IMR-90 (cell line): ENCODE measurements around the gene ZNF563. TPM values are rescaled to one million over a fixed set of nuclear protein-coding genes. Genes with fewer than 3 reads are reported as not detected.
A peak's percentile ranks its signal among the peaks of the same experiment; 100 is the strongest.

Experiments
- ATAC-seq: fragments of 200-7000 bp; cut with Tn5 transposase; 2 replicates; pipeline ENCODE4 v1.9.1; 2020; ENCODE audit warnings: low read depth, mild to moderate bottlenecking, moderate library complexity
- BruUV-seq: library from RNA; stranded (reverse); fragments of 400-500 nt; replicated peaks from 2 replicates; lab custom pipeline; 2021; lab: Mats Ljungman, UMichigan
- CTCF ChIA-PET: fragments of 300-600 bp; formaldehyde crosslinking; extraction: SDS; loops from one replicate; lab custom pipeline; 2021; ENCODE audit warnings: antibody characterized with exemption; lab: Yijun Ruan, JAX
- POLR2A ChIA-PET: fragments of 300-600 bp; sonication (Branson Sonifier 250); formaldehyde crosslinking; loops from one replicate; lab custom pipeline; 2022; ENCODE audit warnings: antibody characterized with exemption; ENCODE audit not compliant: unreplicated experiment; lab: Charles Lee
- DNase-seq: peaks from one replicate; pipeline ENCODE4 v3.0.0; 2013
- H2AFZ ChIP-seq: replicated peaks from 2 replicates; pipeline ENCODE3; 2013; ENCODE audit warnings: low read length, mild to moderate bottlenecking; ENCODE audit not compliant: poor library complexity
- H2AK5ac ChIP-seq: 2 replicates; pipeline ENCODE4 v1.6.1; 2013; ENCODE audit warnings: low read depth, low read length, inconsistent platforms
- H2AK9ac ChIP-seq: replicated peaks from 2 replicates; pipeline ENCODE3; 2013; ENCODE audit warnings: mild to moderate bottlenecking, low read depth, low read length, moderate library complexity; ENCODE audit not compliant: poor library complexity
- H2BK120ac ChIP-seq: 2 replicates; pipeline ENCODE4 v1.6.1; 2013; ENCODE audit warnings: low read depth, low read length, inconsistent platforms
- H2BK15ac ChIP-seq: 3 replicates; pipeline ENCODE4 v1.6.1; 2013; ENCODE audit warnings: low read depth, low read length, inconsistent platforms
- H2BK20ac ChIP-seq: 2 replicates; pipeline ENCODE4 v1.6.1; 2013; ENCODE audit warnings: low read depth, mild to moderate bottlenecking, inconsistent platforms, low read length, moderate library complexity
- H2BK5ac ChIP-seq: 2 replicates; pipeline ENCODE4 v1.6.1; 2013; ENCODE audit warnings: mild to moderate bottlenecking, low read depth, low read length, inconsistent platforms; ENCODE audit not compliant: poor library complexity, severe bottlenecking
- H3K14ac ChIP-seq: replicated peaks from 2 replicates; pipeline ENCODE4 v1.6.1; 2013; ENCODE audit warnings: low read depth, low read length, inconsistent platforms
- H3K18ac ChIP-seq: 2 replicates; pipeline ENCODE4 v1.6.1; 2013; ENCODE audit warnings: low read depth, low read length, control low read depth
- H3K23ac ChIP-seq: 2 replicates; pipeline ENCODE4 v1.6.1; 2013; ENCODE audit warnings: low read depth, low read length, inconsistent platforms
- H3K27ac ChIP-seq: 2 replicates; pipeline ENCODE4 v1.5.1; 2013; ENCODE audit warnings: mild to moderate bottlenecking, control low read depth, low read length; ENCODE audit not compliant: insufficient read depth
- H3K27me3 ChIP-seq: 2 replicates; pipeline ENCODE4 v1.6.1; 2013; ENCODE audit warnings: low read length; ENCODE audit not compliant: control insufficient read depth, insufficient read depth
- H3K36me3 ChIP-seq: 2 replicates; pipeline ENCODE4 v1.6.1; 2013; ENCODE audit warnings: low read length, mixed read lengths; ENCODE audit not compliant: control insufficient read depth, insufficient read depth
- H3K4ac ChIP-seq: 2 replicates; pipeline ENCODE4 v1.6.1; 2013; ENCODE audit warnings: low read depth, low read length, inconsistent platforms
- H3K4me1 ChIP-seq: 2 replicates; pipeline ENCODE4 v1.6.1; 2013; ENCODE audit warnings: low read length, mixed read lengths; ENCODE audit not compliant: control insufficient read depth, insufficient read depth
- H3K4me2 ChIP-seq: 2 replicates; pipeline ENCODE4 v1.6.1; 2013; ENCODE audit warnings: low read depth, mild to moderate bottlenecking, control low read depth, low read length, moderate library complexity
- H3K4me3 ChIP-seq: 2 replicates; pipeline ENCODE4 v1.5.1; 2013; ENCODE audit warnings: low read depth, mild to moderate bottlenecking, control low read depth, low read length, moderate library complexity; ENCODE audit not compliant: insufficient read depth
- H3K56ac ChIP-seq: 2 replicates; pipeline ENCODE4 v1.6.1; 2013; ENCODE audit warnings: low read length, inconsistent platforms; ENCODE audit not compliant: insufficient read depth; ENCODE audit errors: extremely low read depth
- H3K79me1 ChIP-seq, 2 experiments: 2 replicates each; pipeline ENCODE4 v1.6.1; 2013; ENCODE audit warnings: low read length in 2 of 2, inconsistent platforms in 1 of 2, low read depth in 1 of 2
- H3K9ac ChIP-seq: 2 replicates; pipeline ENCODE4 v1.6.1; 2013; ENCODE audit warnings: low read depth, low read length, control low read depth
- H3K9me1 ChIP-seq: 2 replicates; pipeline ENCODE4 v1.6.1; 2013; ENCODE audit warnings: low read length, inconsistent platforms; ENCODE audit not compliant: insufficient read depth
- H3K9me3 ChIP-seq: 2 replicates; pipeline ENCODE4 v1.6.1; 2013; ENCODE audit warnings: low read length; ENCODE audit not compliant: control insufficient read depth, insufficient read depth
- H4K20me1 ChIP-seq: 2 replicates; pipeline ENCODE4 v1.6.1; 2013; ENCODE audit warnings: low read length, inconsistent platforms; ENCODE audit not compliant: insufficient read depth
- H4K5ac ChIP-seq: 2 replicates; pipeline ENCODE4 v1.6.1; 2013; ENCODE audit warnings: mild to moderate bottlenecking, low read depth, low read length, control low read depth
- H4K8ac ChIP-seq, 2 experiments: 2 replicates each; pipeline ENCODE4 v1.6.1; 2013; ENCODE audit warnings: low read depth in 2 of 2, low read length in 2 of 2, control low read depth in 1 of 2, inconsistent platforms in 1 of 2
- H4K91ac ChIP-seq: 2 replicates; pipeline ENCODE4 v1.6.1; 2013; ENCODE audit warnings: low read depth, low read length, inconsistent platforms; ENCODE audit not compliant: insufficient read depth
- CEBPB ChIP-seq: IDR thresholded peaks from 2 replicates; pipeline ENCODE4 v1.6.1; 2012; ENCODE audit warnings: low read depth, low read length, improper control_type of control experiment
- MAFK ChIP-seq: IDR thresholded peaks from 2 replicates; pipeline ENCODE4 v1.6.1; 2012; ENCODE audit warnings: low read depth, low read length, improper control_type of control experiment
- MXI1 ChIP-seq: IDR thresholded peaks from 2 replicates; pipeline ENCODE4 v1.6.1; 2012; ENCODE audit warnings: low read depth, mild to moderate bottlenecking, low read length, moderate library complexity, borderline replicate concordance
- WGBS, 2 experiments: methylation state at CpG; one replicate each; pipeline versions ENCODE4 v1.1.5 to v1.1.7; 2013; ENCODE audit warnings: missing lambda C conversion rate in 2 of 2; ENCODE audit not compliant: insufficient read length in 1 of 2; ENCODE audit errors: extremely low coverage in 2 of 2; 5-methylcytosine and 5-hydroxymethylcytosine counted together
- dilution Hi-C: fragments of 300-500 bp; cut with HindIII; formaldehyde crosslinking; loops from one replicate; pipeline ENCODE4 v1.14.3; 2018; ENCODE audit warnings: low sequenced_read_pairs; ENCODE audit not compliant: unreplicated experiment
- in situ Hi-C: fragments of 300-500 bp; cut with MboI; formaldehyde crosslinking; loops from 3 replicates; pipeline ENCODE4 v1.14.3; 2019; ENCODE audit warnings: low sequenced_read_pairs, inconsistent platforms, mixed read lengths
- intact Hi-C: fragments of 100-400 bp; cut with micrococcal nuclease; formaldehyde crosslinking; loops from 2 replicates; pipeline ENCODE4 v1.10.0; 2022
- polyA plus RNA-seq, 3 experiments: library from polyadenylated mRNA; depleted of rRNA; stranded (reverse); fragments of >200 nt; gene quantifications; 2 replicates each; pipeline ENCODE4 v1.2.3, GENCODE V29; 2012; ENCODE audit warnings: low replicate concordance in 1 of 3
- total RNA-seq: library from RNA; depleted of rRNA; stranded (reverse); fragments of >200 nt; gene quantifications from 2 replicates; pipeline ENCODE4 v1.2.3, GENCODE V29; 2012

Gene ZNF563
- total and polyA plus RNA-seq, 2 of the 4 experiments (the other 2 are of a cell fraction) = 1.3 to 2.0 TPM

DNA sequence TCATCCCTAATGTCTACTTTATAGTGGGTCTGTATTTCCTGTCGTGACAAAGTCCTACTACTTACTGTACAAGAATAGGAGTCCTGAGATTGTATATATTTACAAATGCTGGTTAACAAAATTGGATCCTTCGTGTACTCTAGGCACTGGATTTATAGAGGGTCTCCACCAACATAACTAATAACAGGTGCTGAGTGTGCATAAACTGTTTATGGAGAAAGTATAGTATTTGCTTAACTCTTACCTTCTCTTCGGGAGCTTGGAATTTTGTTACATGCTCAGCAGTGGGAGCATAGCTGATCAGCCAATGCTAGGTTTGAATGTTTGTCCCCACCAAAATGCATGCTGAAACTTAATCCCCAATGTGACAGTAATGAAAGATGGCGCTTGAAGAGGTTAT, 19.9 kb upstream of the ZNF563 start:
- Histone ChIP-seq H2BK20ac (no peak overlapping the region), H3K18ac (no peak overlapping the region), H3K79me1 (no peaks in the 10 kb centered on the region), H3K9ac (no peak overlapping the region), H4K20me1 (no peaks in the 10 kb centered on the region), H3K4me1 (no peaks in the 10 kb centered on the region), H2AK5ac (no peak overlapping the region), H3K23ac (no peak overlapping the region), H3K9me1 (no peaks in the 10 kb centered on the region), H3K14ac (no peak overlapping the region), H3K4me2 (no peak overlapping the region), H3K9me3 (peaks cover 50% of the 10 kb centered on the region), H3K36me3 (peaks cover 19% of the 10 kb centered on the region), H2BK15ac (no peak overlapping the region), H2BK5ac (no peak overlapping the region), H3K4me3 (no peak overlapping the region), H4K91ac (no peak overlapping the region), H3K27me3 (no peaks in the 10 kb centered on the region), H2AK9ac (no peak overlapping the region), H2AFZ (no peak overlapping the region), H4K8ac (no peak overlapping the region), H2BK120ac (no peak overlapping the region), H3K56ac (no peak overlapping the region), H3K4ac (no peak overlapping the region), H3K27ac (no peak overlapping the region), H4K5ac (no peak overlapping the region)
- ChIA-PET POLR2A (no interaction called here), CTCF (interaction anchor here (0.5 to 1.3 kb wide), 2 partner anchors 12 to 471 kb away, joined by 3 to 10 read pairs; partner anchors contain the start of gene ZNF442)
- intact Hi-C loops = no loop called here
- DNase-seq = no peak
- ATAC-seq = no peak
- in situ Hi-C loops = no loop called here
- dilution Hi-C loops = no loop called here
- no CpG with 5 or more reads among the region's 4 CpGs for WGBS, 2 experiments
- TF ChIP-seq MAFK (peak; percentile 36; the same call in 1 of the 2 replicates), CEBPB (no peak), MXI1 (no peak)
- BruUV-seq = no TSS peak
